CD8-positive, alpha-beta memory T cell (primary cell): ENCODE results near the gene NLRP1. TPM values are rescaled to one million over a fixed set of nuclear protein-coding genes. Genes with fewer than 3 reads are reported as not detected.
"Not testable (repeated sequence)": the region's sequence is repeated elsewhere in the genome, so short reads cannot be mapped to it uniquely, and the experiment has no call there.

ENCODE experiments used
- CTCF ChIA-PET: fragments of 350-600 bp; sonication (Branson Sonifier 250); formaldehyde crosslinking; loops from one replicate; lab custom pipeline; 2021; ENCODE audit warnings: antibody characterized with exemption; lab: Charles Lee
- POLR2A ChIA-PET: fragments of 350-600 bp; sonication (Branson Sonifier 250); formaldehyde crosslinking; loops from one replicate; lab custom pipeline; 2021; ENCODE audit warnings: antibody characterized with exemption; lab: Charles Lee
- DNase-seq, 5 donors: peaks; one replicate each; pipeline versions ENCODE4 v3.0.0 to v3.0.0-alpha.2; 2020 to 2022; ENCODE audit warnings: mixed read lengths in 1 of 5
- H3K27ac ChIP-seq: one replicate; pipeline ENCODE4 v1.7.0; 2013; ENCODE audit warnings: low read depth, mild to moderate bottlenecking, low read length, moderate library complexity
- H3K27me3 ChIP-seq: 2 replicates; pipeline ENCODE4 v1.7.0; 2013; ENCODE audit warnings: low read length, mild to moderate bottlenecking; ENCODE audit not compliant: insufficient read depth, poor library complexity, severe bottlenecking
- H3K36me3 ChIP-seq: 2 replicates; pipeline ENCODE4 v1.7.0; 2013; ENCODE audit warnings: mild to moderate bottlenecking, low read length, moderate library complexity; ENCODE audit not compliant: insufficient read depth
- H3K4me1 ChIP-seq: 2 replicates; pipeline ENCODE4 v1.7.0; 2013; ENCODE audit warnings: mild to moderate bottlenecking, low read length, moderate library complexity; ENCODE audit not compliant: insufficient read depth
- H3K4me3 ChIP-seq: 2 replicates; pipeline ENCODE4 v1.7.0; 2013; ENCODE audit warnings: mild to moderate bottlenecking, low read length
- H3K9me3 ChIP-seq: 2 replicates; pipeline ENCODE4 v1.7.0; 2013; ENCODE audit warnings: mild to moderate bottlenecking, low read length
- H3K27ac Mint-ChIP-seq, 8 donors: one replicate each; pipeline ENCODE4 v1.8.0; 2020 to 2021; ENCODE audit warnings: mixed read lengths in 8 of 8, mild to moderate bottlenecking in 6 of 8, inconsistent platforms in 3 of 8, moderate library complexity in 3 of 8
- H3K27me3 Mint-ChIP-seq, 2 donors: one replicate each; pipeline ENCODE4 v1.8.0; 2020 to 2021; ENCODE audit warnings: mixed read lengths in 2 of 2, mild to moderate bottlenecking in 1 of 2, moderate library complexity in 1 of 2
- H3K36me3 Mint-ChIP-seq, 3 donors: one replicate each; pipeline ENCODE4 v1.8.0; 2020 to 2021; ENCODE audit warnings: mixed read lengths in 3 of 3, inconsistent platforms in 1 of 3, mild to moderate bottlenecking in 1 of 3
- H3K4me1 Mint-ChIP-seq, 3 donors: one replicate each; pipeline ENCODE4 v1.8.0; 2020 to 2021; ENCODE audit warnings: mixed read lengths in 3 of 3, inconsistent platforms in 1 of 3, mild to moderate bottlenecking in 1 of 3
- H3K4me3 Mint-ChIP-seq, 7 donors: one replicate each; pipeline ENCODE4 v1.8.0; 2020 to 2021; ENCODE audit warnings: mixed read lengths in 7 of 7, mild to moderate bottlenecking in 6 of 7, moderate library complexity in 4 of 7, inconsistent platforms in 2 of 7
- H3K9me3 Mint-ChIP-seq, 5 donors: one replicate each; pipeline ENCODE4 v1.8.0; 2020 to 2022; ENCODE audit warnings: mixed read lengths in 5 of 5, mild to moderate bottlenecking in 3 of 5, moderate library complexity in 2 of 5, inconsistent platforms in 1 of 5
- polyA plus RNA-seq: library from polyadenylated mRNA; unstranded; fragments of 300-500 nt; fragmentation: Illumina TruSeq; gene quantifications from one replicate; pipeline ENCODE4 v1.2.3, GENCODE V29; 2021
- total RNA-seq, 2 experiments: library from RNA; stranded (reverse); gene quantifications; one replicate each; pipeline ENCODE4 v1.2.3, GENCODE V29; 2021

Gene NLRP1
- total and polyA plus RNA-seq, 3 experiments from 2014 or later = 33.8 to 37.6 (median 35.2) TPM

GRCh38 chr17:5580367-5580766 is 3.9 kb downstream of the NLRP1 start:
- H3K9me3 Mint-ChIP-seq = peaks cover 0 to 2% (median 0%) of the 10 kb centered on the region in 5 donors
- no peak for DNase-seq
- H3K27me3 ChIP-seq = no peaks in the 10 kb centered on the region
- no peak overlapping the region for H3K4me3 ChIP-seq
- peaks cover 46% of the 10 kb centered on the region for H3K4me1 ChIP-seq
- peak overlapping the region; percentile 20 to 99 (median 66) for H3K27ac Mint-ChIP-seq
- H3K4me1 Mint-ChIP-seq = peaks cover 84 to 94% (median 92%) of the 10 kb centered on the region in 3 donors
- H3K36me3 Mint-ChIP-seq = peaks cover 33 to 85% (median 34%) of the 10 kb centered on the region in 3 donors
- ChIA-PET POLR2A (no interaction called here), CTCF (no interaction called here)
- H3K36me3 ChIP-seq = peaks cover 27% of the 10 kb centered on the region
- peaks cover 3% of the 10 kb centered on the region for H3K9me3 ChIP-seq
- peak overlapping the region in 5 of 7 donors; percentile 4 to 67 (median 33) for H3K4me3 Mint-ChIP-seq
- H3K27me3 Mint-ChIP-seq = peaks cover 0 to 2% of the 10 kb centered on the region in 2 donors
- H3K27ac ChIP-seq = no peak overlapping the region

GRCh38 chr17:5578768-5579167 is 5.5 kb downstream of the NLRP1 start:
- CTCF ChIA-PET, POLR2A ChIA-PET, H3K27me3 ChIP-seq, H3K27ac ChIP-seq, H3K9me3 ChIP-seq, H3K9me3 Mint-ChIP-seq, H3K27me3 Mint-ChIP-seq, H3K4me3 ChIP-seq, DNase-seq: not testable (repeated sequence)
- Mint-ChIP-seq H3K36me3 (peaks cover 38 to 89% (median 41%) of the 10 kb centered on the region in 3 donors), H3K27ac (peak overlapping the region in 1 of 8 donors; percentile 27), H3K4me1 (peaks cover 82 to 91% (median 91%) of the 10 kb centered on the region in 3 donors), H3K4me3 (peak overlapping the region in 3 of 7 donors; percentile 33 to 43 (median 35))
- H3K4me1 ChIP-seq = peaks cover 37% of the 10 kb centered on the region
- H3K36me3 ChIP-seq = peaks cover 27% of the 10 kb centered on the region

- H3K27me3 Mint-ChIP-seq, H3K9me3 ChIP-seq, POLR2A ChIA-PET, H3K9me3 Mint-ChIP-seq, DNase-seq, H3K4me3 Mint-ChIP-seq, CTCF ChIA-PET, H3K27ac ChIP-seq, H3K27me3 ChIP-seq, H3K4me3 ChIP-seq, H3K27ac Mint-ChIP-seq: not testable (repeated sequence)
- H3K36me3 Mint-ChIP-seq = peaks cover 40 to 90% (median 40%) of the 10 kb centered on the region in 3 donors
- peaks cover 13% of the 10 kb centered on the region for H3K36me3 ChIP-seq
- peaks cover 69 to 82% (median 79%) of the 10 kb centered on the region in 3 donors for H3K4me1 Mint-ChIP-seq
- H3K4me1 ChIP-seq = peaks cover 19% of the 10 kb centered on the region
Observed at GRCh38 chr17:5573017-5573416, 11.3 kb downstream of the NLRP1 start.

- peaks cover 0 to 2% of the 10 kb centered on the region in 2 donors for H3K27me3 Mint-ChIP-seq
Observed at GRCh38 chr17:5571281-5571680, 13.0 kb downstream of the NLRP1 start.

GRCh38 chr17:5565808-5566207 is 18.5 kb downstream of the NLRP1 start:
- H3K9me3 Mint-ChIP-seq = no peaks in the 10 kb centered on the region
- H3K36me3 Mint-ChIP-seq = peaks cover 8 to 71% (median 25%) of the 10 kb centered on the region in 3 donors
- no peaks in the 10 kb centered on the region for H3K27me3 Mint-ChIP-seq
- CTCF ChIA-PET = no interaction called here
- Histone ChIP-seq H3K4me3 (no peak overlapping the region), H3K27me3 (no peaks in the 10 kb centered on the region), H3K36me3 (peaks cover 27% of the 10 kb centered on the region), H3K4me1 (peaks cover 18% of the 10 kb centered on the region), H3K9me3 (no peaks in the 10 kb centered on the region), H3K27ac (no peak overlapping the region)
- POLR2A ChIA-PET = no interaction called here
- DNase-seq = no peak
- no peak overlapping the region for H3K4me3 Mint-ChIP-seq
- H3K4me1 Mint-ChIP-seq = peaks cover 52 to 61% (median 59%) of the 10 kb centered on the region in 3 donors
- H3K27ac Mint-ChIP-seq = peak overlapping the region in 6 of 8 donors; percentile 0 to 79 (median 24)

More at GRCh38 chr17:5571281-5571680, 13.0 kb downstream of the NLRP1 start:
- Histone ChIP-seq H3K4me3 (no peak overlapping the region), H3K27ac (no peak overlapping the region), H3K4me1 (peaks cover 19% of the 10 kb centered on the region), H3K9me3 (no peaks in the 10 kb centered on the region), H3K36me3 (peaks cover 20% of the 10 kb centered on the region), H3K27me3 (no peaks in the 10 kb centered on the region)
- no peak for DNase-seq
- ChIA-PET CTCF (no interaction called here), POLR2A (no interaction called here)
- Mint-ChIP-seq H3K4me3 (peak overlapping the region in 2 of 7 donors; percentile 21 to 71), H3K4me1 (peaks cover 61 to 73% (median 68%) of the 10 kb centered on the region in 3 donors), H3K27ac (peak overlapping the region in 6 of 8 donors; percentile 7 to 30 (median 14)), H3K9me3 (no peaks in the 10 kb centered on the region), H3K36me3 (peaks cover 38 to 90% (median 46%) of the 10 kb centered on the region in 3 donors)

- CTCF ChIA-PET = no interaction called here
- H3K27ac ChIP-seq = no peak overlapping the region
Observed at GRCh38 chr17:5563456-5563855, 20.9 kb downstream of the NLRP1 start.

GRCh38 chr17:5562661-5563360 is 21.5 kb downstream of the NLRP1 start:
- no peaks in the 10 kb centered on the region for H3K27me3 Mint-ChIP-seq
- ChIA-PET POLR2A (no interaction called here), CTCF (no interaction called here)
- Histone ChIP-seq H3K36me3 (peaks cover 22% of the 10 kb centered on the region), H3K9me3 (no peaks in the 10 kb centered on the region), H3K4me1 (peaks cover 8% of the 10 kb centered on the region), H3K4me3 (no peak overlapping the region), H3K27ac (no peak overlapping the region), H3K27me3 (no peaks in the 10 kb centered on the region)
- H3K4me1 Mint-ChIP-seq = peaks cover 33 to 48% (median 43%) of the 10 kb centered on the region in 3 donors
- H3K27ac Mint-ChIP-seq = peak overlapping the region; percentile 35 to 92 (median 80)
- peaks cover 6 to 72% (median 13%) of the 10 kb centered on the region in 3 donors for H3K36me3 Mint-ChIP-seq
- H3K4me3 Mint-ChIP-seq = no peak overlapping the region
- H3K9me3 Mint-ChIP-seq = no peaks in the 10 kb centered on the region
- DNase-seq = peak in 1 of 5 donors; percentile 64

More at GRCh38 chr17:5563456-5563855, 20.9 kb downstream of the NLRP1 start:
- Histone ChIP-seq H3K36me3 (peaks cover 20% of the 10 kb centered on the region), H3K27me3 (no peaks in the 10 kb centered on the region), H3K4me3 (no peak overlapping the region), H3K4me1 (peaks cover 8% of the 10 kb centered on the region), H3K9me3 (no peaks in the 10 kb centered on the region)
- Mint-ChIP-seq H3K4me1 (peaks cover 33 to 44% (median 42%) of the 10 kb centered on the region in 3 donors), H3K27me3 (no peaks in the 10 kb centered on the region), H3K36me3 (peaks cover 6 to 71% (median 17%) of the 10 kb centered on the region in 3 donors), H3K9me3 (no peaks in the 10 kb centered on the region), H3K4me3 (no peak overlapping the region), H3K27ac (peak overlapping the region; percentile 35 to 92 (median 80))
- POLR2A ChIA-PET = no interaction called here
- DNase-seq = no peak
